Natural killer cell (primary cell): ENCODE data around the gene TMEM259. TPM values are rescaled to one million over a fixed set of nuclear protein-coding genes. Genes with fewer than 3 reads are reported as not detected.
A peak's percentile ranks its signal among the peaks of the same experiment; 100 is the strongest.

Source experiments
- ATAC-seq, 3 donors: fragments of 150-1000 bp in 2 of 3; fragments of 200-7000 bp in 1 of 3; cut with Tn5 transposase; 1 replicate in 1 of 3; 2 replicates in 2 of 3; pipeline ENCODE4 v1.10.0; 2021; ENCODE audit warnings: mild to moderate bottlenecking in 2 of 3, moderate library complexity in 2 of 3
- DNase-seq, 2 donors: peaks; one replicate each; pipeline versions ENCODE4 v3.0.0 to v3.0.0-alpha.2; 2013 to 2021; ENCODE audit warnings: mixed read lengths in 1 of 2
- H3K27ac ChIP-seq: one replicate; pipeline ENCODE4 v1.5.1; 2013; ENCODE audit warnings: mild to moderate bottlenecking, low read length
- H3K27me3 ChIP-seq: one replicate; pipeline ENCODE4 v1.6.1; 2013; ENCODE audit warnings: low read length; ENCODE audit not compliant: control insufficient read depth, insufficient read depth
- H3K36me3 ChIP-seq: one replicate; pipeline ENCODE4 v1.6.1; 2013; ENCODE audit warnings: low read length; ENCODE audit not compliant: control insufficient read depth, insufficient read depth
- H3K4me1 ChIP-seq: one replicate; pipeline ENCODE4 v1.6.1; 2013; ENCODE audit warnings: low read length; ENCODE audit not compliant: control insufficient read depth, insufficient read depth
- H3K4me3 ChIP-seq: one replicate; pipeline ENCODE4 v1.5.1; 2013; ENCODE audit warnings: low read length
- H3K9me3 ChIP-seq: one replicate; pipeline ENCODE4 v1.6.1; 2013; ENCODE audit warnings: low read length; ENCODE audit not compliant: control insufficient read depth, insufficient read depth
- H3K27ac Mint-ChIP-seq, 2 donors: one replicate each; pipeline ENCODE4 v1.8.0; 2022; ENCODE audit warnings: mild to moderate bottlenecking in 2 of 2, mixed read lengths in 2 of 2, moderate library complexity in 1 of 2
- H3K27me3 Mint-ChIP-seq, 2 donors: one replicate each; pipeline ENCODE4 v1.8.0; 2022; ENCODE audit warnings: low read depth in 2 of 2, mixed read lengths in 2 of 2
- H3K36me3 Mint-ChIP-seq: one replicate; pipeline ENCODE4 v1.8.0; 2022; ENCODE audit warnings: mixed read lengths
- H3K4me1 Mint-ChIP-seq, 2 donors: one replicate each; pipeline ENCODE4 v1.8.0; 2022; ENCODE audit warnings: mixed read lengths in 2 of 2
- H3K4me3 Mint-ChIP-seq: one replicate; pipeline ENCODE4 v1.8.0; 2022; ENCODE audit warnings: mild to moderate bottlenecking, moderate library complexity, mixed read lengths
- H3K9me3 Mint-ChIP-seq, 2 donors: one replicate each; pipeline ENCODE4 v1.8.0; 2022; ENCODE audit warnings: mixed read lengths in 2 of 2
- WGBS: methylation state at CpG from one replicate; pipeline ENCODE4 v1.1.7; 2013; ENCODE audit warnings: missing lambda C conversion rate; ENCODE audit not compliant: insufficient coverage; 5-methylcytosine and 5-hydroxymethylcytosine counted together
- intact Hi-C: fragments of 100-400 bp; cut with micrococcal nuclease; formaldehyde crosslinking; loops from one replicate; pipeline ENCODE4 v1.14.2; 2022
- total RNA-seq, 4 donors: library from RNA; stranded (reverse); fragments of 120-200 nt in 1 of 4; gene quantifications; one replicate each; pipeline versions ENCODE4 v1.2.3 to v1.2.4, GENCODE V29; 2013 to 2022
- TF ChIP-seq, protein P1 (sequence below): fragments of 200-600 bp; IDR thresholded peaks from one replicate; pipeline ENCODE4 v1.8.0; 2022; ENCODE audit warnings: antibody characterized with exemption

Gene TMEM259
- total RNA-seq, 3 donors from 2014 or later (not counting 1 experiment from before 2014, with no cell fraction given) = 310 to 354 (median 317) TPM

DNA sequence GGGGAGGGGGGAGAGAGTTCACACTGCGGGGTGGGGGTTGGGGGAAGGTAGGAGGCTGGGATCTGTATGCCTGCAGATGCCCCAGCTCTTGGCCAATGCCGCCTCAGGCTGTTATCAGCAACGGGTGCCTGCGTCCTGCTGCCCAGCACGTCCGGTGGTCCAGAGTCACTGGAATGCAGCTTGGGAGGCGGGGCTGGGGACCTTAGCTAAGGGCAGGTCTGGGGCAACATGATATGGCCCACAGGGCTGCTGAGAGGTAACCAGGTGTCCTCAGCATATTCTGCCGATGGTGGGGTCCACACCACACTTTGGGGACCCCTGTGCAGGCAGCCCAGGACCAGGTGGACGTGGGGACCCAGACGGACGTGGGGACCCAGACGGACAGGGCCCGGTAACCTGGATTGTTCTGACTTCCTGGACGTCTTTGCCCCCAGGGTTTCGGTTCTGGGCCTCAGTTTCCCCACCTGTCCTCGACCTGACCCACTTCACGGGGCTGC lies 45.4 kb upstream of the TMEM259 start:
- Mint-ChIP-seq H3K4me1 (peaks cover 19 to 47% of the 10 kb centered on the region in 2 donors), H3K4me3 (peak overlapping the region; percentile 76), H3K36me3 (no peaks in the 10 kb centered on the region), H3K27me3 (no peaks in the 10 kb centered on the region), H3K9me3 (no peaks in the 10 kb centered on the region), H3K27ac (peak overlapping the region; percentile 88 to 93)
- no peaks in the 10 kb centered on the region for H3K27me3 ChIP-seq
- H3K4me1 ChIP-seq = peaks cover 66% of the 10 kb centered on the region
- peaks cover 22% of the 10 kb centered on the region for H3K36me3 ChIP-seq
- peak overlapping the region; percentile 65 for H3K27ac ChIP-seq
- 57% methylated on average over 17 of the region's 17 CpGs for WGBS
- H3K4me3 ChIP-seq = peak overlapping the region; percentile 30
- no peaks in the 10 kb centered on the region for H3K9me3 ChIP-seq
- TF ChIP-seq, protein P1, sequence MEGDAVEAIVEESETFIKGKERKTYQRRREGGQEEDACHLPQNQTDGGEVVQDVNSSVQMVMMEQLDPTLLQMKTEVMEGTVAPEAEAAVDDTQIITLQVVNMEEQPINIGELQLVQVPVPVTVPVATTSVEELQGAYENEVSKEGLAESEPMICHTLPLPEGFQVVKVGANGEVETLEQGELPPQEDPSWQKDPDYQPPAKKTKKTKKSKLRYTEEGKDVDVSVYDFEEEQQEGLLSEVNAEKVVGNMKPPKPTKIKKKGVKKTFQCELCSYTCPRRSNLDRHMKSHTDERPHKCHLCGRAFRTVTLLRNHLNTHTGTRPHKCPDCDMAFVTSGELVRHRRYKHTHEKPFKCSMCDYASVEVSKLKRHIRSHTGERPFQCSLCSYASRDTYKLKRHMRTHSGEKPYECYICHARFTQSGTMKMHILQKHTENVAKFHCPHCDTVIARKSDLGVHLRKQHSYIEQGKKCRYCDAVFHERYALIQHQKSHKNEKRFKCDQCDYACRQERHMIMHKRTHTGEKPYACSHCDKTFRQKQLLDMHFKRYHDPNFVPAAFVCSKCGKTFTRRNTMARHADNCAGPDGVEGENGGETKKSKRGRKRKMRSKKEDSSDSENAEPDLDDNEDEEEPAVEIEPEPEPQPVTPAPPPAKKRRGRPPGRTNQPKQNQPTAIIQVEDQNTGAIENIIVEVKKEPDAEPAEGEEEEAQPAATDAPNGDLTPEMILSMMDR = no peak
- intact Hi-C loops = loop anchor here (5.0 kb wide), 2 partner anchors 34 to 36 kb away; partner anchors contain the start of gene GPX4
- DNase-seq (peak in 1 of 2 donors; percentile 34), ATAC-seq (no peak)

DNA sequence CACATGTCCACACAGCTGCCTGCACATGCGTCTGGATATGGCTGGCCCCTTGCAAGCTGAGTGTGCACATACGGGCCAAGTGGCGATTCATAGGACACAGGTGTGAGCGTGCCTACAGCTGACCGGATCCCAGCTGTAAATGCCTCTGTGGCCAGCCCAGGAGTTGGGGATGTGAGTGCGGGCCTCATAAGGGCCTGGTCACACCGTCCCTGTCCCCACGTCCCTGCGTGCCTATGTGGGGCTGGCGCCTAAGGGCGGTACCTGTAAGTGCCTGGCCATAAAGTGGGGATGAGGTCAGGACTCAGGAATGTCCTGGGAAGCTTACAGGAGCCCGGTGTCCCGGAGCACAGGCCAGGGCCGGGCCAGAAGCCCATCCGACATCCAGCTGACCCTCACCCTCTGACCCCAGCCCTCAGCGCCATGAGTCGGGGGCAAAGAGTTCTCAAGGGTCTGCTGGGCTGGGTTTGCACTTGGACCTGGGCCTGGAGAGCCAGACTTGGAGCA lies 44.7 kb upstream of the TMEM259 start:
- ATAC-seq = no peak
- Mint-ChIP-seq H3K4me3 (peak overlapping the region; percentile 76), H3K9me3 (no peaks in the 10 kb centered on the region), H3K27me3 (no peaks in the 10 kb centered on the region), H3K36me3 (no peaks in the 10 kb centered on the region), H3K27ac (peak overlapping the region; percentile 81 to 93), H3K4me1 (peaks cover 19 to 47% of the 10 kb centered on the region in 2 donors)
- Histone ChIP-seq H3K4me3 (no peak overlapping the region), H3K36me3 (peaks cover 18% of the 10 kb centered on the region), H3K9me3 (no peaks in the 10 kb centered on the region), H3K27me3 (no peaks in the 10 kb centered on the region), H3K27ac (no peak overlapping the region), H3K4me1 (peaks cover 62% of the 10 kb centered on the region)
- intact Hi-C loops = loop anchor here (5.0 kb wide), 2 partner anchors 33 to 37 kb away; partner anchors contain the start of gene GPX4
- TF ChIP-seq, protein P1 = no peak
- DNase-seq = no peak
- 90% methylated on average over 17 of the region's 17 CpGs for WGBS

DNA sequence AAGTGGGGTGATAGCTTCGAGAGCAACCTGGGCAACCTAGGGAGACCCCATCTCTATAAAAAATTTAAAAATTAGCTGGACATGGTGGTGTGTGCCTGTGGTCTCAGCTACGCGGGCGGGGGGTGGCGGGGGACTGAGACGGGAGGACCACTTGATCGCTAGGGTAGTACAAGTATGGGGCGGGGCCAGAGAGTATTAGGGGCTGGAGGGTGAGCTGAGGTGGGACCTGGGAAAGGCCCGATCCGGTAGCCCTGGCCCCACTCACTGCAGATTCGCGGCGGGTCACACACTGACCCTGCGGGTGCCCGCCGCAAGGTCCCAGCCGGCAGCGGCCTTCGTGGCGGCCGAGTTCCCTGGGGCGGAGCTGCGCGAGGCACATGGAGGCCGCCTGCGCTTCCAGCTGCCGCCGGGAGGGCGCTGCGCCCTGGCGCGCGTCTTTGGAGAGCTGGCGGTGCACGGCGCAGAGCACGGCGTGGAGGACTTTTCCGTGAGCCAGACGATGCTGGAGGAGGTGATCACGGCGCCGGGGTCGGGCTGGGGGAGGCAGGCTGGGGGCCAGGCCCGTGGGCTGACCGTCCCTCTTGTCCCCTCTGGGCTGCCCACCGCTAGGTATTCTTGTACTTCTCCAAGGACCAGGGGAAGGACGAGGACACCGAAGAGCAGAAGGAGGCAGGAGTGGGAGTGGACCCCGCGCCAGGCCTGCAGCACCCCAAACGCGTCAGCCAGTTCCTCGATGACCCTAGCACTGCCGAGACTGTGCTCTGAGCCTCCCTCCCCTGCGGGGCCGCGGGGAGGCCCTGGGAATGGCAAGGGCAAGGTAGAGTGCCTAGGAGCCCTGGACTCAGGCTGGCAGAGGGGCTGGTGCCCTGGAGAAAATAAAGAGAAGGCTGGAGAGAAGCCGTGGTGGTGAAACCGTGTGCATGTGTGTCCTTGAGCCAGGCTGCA lies 44.0 kb upstream of the TMEM259 start:
- intact Hi-C loops = loop anchor here (5.0 kb wide), 2 partner anchors 33 to 37 kb away; partner anchors contain the start of gene GPX4
- Histone ChIP-seq H3K36me3 (peaks cover 15% of the 10 kb centered on the region), H3K4me1 (peaks cover 55% of the 10 kb centered on the region), H3K9me3 (no peaks in the 10 kb centered on the region), H3K27ac (no peak overlapping the region), H3K27me3 (no peaks in the 10 kb centered on the region), H3K4me3 (no peak overlapping the region)
- 22% methylated on average over 60 of the region's 60 CpGs for WGBS
- no peaks in the 10 kb centered on the region for H3K36me3 Mint-ChIP-seq
- TF ChIP-seq, protein P1 = peak; percentile 78
- peak overlapping the region; percentile 81 to 93 for H3K27ac Mint-ChIP-seq
- no peaks in the 10 kb centered on the region for H3K27me3 Mint-ChIP-seq
- H3K9me3 Mint-ChIP-seq = no peaks in the 10 kb centered on the region
- DNase-seq (peak; percentile 68 to 90), ATAC-seq (peak; percentile 25 to 52 (median 34))
- H3K4me1 Mint-ChIP-seq = peaks cover 19 to 47% of the 10 kb centered on the region in 2 donors
- peak overlapping the region; percentile 76 for H3K4me3 Mint-ChIP-seq
